Amniotic epithelial cell (primary cell): ENCODE data around the gene VKORC1L1.
A peak's percentile ranks its signal among the peaks of the same experiment; 100 is the strongest.
"Not testable (repeated sequence)": the region's sequence is repeated elsewhere in the genome, so short reads cannot be mapped to it uniquely, and the experiment has no call there.

Experiments used
- DNase-seq: peaks from one replicate; pipeline ENCODE4 v3.0.0-alpha.2; 2010; ENCODE audit warnings: low read depth

The VKORC1L1 gene

DNA sequence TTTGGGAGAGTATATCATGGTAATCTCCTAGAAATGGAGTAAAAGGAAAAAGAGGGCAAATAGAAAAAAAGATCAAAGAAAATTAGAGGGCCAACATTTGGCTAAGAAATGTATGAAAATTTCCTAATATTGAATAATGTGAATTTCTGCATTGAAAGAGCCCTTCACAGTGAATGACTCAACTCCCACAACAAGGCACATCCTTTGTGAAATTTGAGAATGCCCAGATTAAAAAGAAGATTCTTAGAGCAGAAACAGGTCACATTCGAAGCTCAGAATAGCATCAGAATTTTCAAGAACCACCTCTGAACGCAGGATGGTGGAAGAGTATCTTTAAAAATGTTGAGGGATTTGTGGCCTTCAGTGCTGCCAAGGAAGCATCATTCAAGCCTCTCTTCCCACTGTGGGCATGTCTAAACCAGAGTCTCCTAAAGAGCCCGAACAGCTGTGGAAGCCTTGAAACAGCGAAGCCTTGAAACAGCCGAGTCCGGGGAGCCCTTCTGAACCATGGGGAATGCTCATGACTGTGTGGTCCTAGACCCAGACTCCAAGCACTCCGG lies 65.5 kb downstream of the VKORC1L1 start:
- DNase-seq, result peak; percentile 26

GRCh38 chr7:65945787-65946186 lies 72.9 kb downstream of the VKORC1L1 start:
- not testable (repeated sequence) for DNase-seq

- peak; percentile 67 for DNase-seq
These were observed 74.0 kb downstream of the VKORC1L1 start for GRCh38 chr7:65946904-65947303.

DNA sequence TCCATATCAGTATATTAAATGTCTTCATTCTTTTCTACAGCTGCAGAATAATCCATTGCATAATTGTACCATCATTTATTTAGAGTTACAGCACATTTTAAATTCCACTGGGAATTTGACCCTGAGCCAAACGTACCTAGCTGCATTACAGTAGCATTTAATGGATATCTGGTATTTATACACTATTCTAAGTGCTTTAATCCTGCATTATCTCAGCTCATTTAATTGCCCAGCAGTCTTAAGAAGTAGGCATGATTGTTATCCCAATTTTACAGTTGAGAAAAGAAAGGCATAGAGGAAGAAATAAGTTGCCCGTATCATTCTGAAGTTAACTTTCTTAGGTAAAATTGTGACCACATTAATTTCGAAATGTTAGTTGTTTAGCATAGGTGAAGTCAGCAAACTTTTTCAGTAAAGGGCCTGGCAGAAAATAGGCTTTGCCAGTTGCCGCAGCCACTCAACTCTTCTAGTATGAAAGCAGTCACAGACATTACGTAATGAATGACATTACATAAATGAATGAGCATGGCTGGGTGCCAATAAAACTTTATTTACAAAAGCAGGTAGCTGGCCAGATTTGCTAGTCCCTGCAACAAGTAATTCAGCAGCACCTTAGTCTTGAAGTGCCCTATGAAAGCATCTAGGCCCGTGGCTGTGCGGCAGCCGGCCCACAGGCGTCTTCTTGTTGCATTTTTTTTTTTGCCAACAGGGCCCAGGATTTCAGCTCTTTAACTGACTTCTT lies 79.1 kb downstream of the VKORC1L1 start:
- DNase-seq, result peak; percentile 41

GRCh38 chr7:65953001-65953720 lies 80.3 kb downstream of the VKORC1L1 start:
- no peak for DNase-seq

DNA sequence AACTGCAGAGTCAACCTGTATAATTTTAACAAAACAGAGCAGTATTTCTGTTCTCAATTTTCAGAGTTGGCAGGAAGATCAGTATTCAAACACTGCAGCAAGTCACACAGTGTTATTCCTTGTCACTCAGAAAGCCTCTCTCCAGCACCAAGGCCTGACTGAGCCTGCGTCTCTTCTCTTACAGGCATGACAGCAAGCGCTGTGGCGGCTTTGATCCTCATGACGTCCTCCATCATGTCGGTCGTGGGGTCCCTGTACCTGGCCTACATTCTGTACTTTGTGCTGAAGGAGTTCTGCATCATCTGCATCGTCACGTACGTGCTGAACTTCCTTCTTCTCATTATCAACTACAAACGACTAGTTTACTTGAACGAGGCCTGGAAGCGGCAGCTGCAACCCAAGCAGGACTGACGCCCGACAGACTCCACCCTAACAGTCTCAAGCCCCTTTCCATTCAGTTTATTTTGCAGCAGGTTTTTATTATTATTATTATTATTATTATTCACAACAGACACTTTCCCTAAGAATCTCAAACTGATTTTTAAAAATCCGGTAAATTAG lies 81.1 kb downstream of the VKORC1L1 start:
- no peak for DNase-seq

DNA sequence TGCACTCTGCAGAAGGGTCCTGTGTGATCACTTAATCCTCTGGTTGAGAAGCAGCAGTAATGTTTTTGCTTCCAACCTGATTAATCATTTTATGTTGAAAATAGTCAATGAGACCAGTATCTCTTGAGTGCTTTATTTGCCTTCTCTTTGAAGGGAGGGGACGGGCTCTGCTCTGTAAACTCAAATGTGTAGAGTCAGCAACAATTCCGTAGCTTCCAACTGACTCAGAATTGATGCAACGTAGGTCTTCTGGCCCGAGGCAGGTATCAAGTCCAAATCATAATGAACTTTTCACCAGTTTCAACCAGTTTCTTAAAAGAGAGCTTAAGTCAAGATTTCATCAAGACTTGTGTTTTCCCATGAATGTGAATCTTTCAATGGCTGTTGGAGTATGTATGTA lies 82.8 kb downstream of the VKORC1L1 start:
- DNase-seq, result no peak

- DNase-seq, result no peak
These were observed 87.6 kb downstream of the VKORC1L1 start for GRCh38 chr7:65960351-65961074.

DNA sequence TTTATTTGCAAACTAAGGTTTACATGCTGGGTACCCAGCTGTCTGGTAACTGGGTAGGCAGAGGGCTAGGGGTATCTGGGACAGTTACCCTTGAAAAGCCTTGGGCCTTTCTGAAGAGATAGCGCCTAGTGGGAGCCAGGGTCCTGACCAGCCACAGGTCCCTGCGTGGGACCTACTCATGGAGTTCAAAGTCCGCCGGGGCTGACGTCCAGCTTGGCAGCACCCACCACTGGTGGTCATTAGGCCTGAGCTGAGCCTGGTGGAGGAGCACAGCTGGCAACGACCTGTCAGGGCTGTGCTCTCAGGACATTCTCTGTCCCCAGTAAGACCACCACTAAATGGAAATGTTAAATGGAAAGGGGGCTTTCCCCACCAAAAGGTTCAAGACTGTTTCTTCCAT lies 89.2 kb downstream of the VKORC1L1 start:
- no peak for DNase-seq

DNA sequence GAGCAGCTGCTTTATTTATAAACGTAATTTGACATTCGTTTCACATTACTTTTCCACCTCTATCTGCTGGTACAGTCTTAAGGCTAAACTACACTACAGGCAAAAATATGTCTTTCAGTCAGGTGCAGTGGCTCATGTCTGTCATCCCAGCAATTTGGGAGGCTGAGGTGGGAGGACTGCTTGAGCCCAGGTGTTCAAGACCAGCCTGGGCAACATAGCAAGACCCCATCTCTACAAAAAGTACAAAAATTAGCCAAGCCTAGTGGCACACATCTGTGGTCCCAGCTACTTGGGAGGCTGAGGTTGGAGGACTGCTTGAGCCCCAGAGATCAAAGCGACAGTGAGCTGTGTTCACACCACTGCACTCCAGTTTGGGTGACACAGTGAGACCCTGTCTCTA lies 91.8 kb downstream of the VKORC1L1 start:
- not testable (repeated sequence) for DNase-seq

DNA sequence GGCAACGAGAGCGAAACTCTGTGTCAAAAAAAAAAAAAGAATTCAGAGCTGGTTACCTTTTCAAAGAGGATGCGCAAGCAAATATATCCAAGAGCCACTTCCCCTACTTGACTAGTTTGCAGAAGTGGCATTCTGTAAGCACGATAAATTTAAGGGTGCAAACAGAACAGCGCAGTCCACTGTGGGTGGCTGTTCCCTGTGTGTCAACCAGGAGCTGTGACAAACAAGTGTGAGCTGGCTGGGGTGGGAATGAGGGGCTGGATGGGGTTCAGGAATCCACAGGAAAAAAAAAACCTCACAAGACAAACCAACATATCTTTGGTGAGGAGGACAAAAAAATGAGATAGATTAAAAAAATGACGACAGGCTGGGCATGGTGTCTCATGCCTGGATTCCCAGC lies 93.3 kb downstream of the VKORC1L1 start:
- DNase-seq, result no peak

DNA sequence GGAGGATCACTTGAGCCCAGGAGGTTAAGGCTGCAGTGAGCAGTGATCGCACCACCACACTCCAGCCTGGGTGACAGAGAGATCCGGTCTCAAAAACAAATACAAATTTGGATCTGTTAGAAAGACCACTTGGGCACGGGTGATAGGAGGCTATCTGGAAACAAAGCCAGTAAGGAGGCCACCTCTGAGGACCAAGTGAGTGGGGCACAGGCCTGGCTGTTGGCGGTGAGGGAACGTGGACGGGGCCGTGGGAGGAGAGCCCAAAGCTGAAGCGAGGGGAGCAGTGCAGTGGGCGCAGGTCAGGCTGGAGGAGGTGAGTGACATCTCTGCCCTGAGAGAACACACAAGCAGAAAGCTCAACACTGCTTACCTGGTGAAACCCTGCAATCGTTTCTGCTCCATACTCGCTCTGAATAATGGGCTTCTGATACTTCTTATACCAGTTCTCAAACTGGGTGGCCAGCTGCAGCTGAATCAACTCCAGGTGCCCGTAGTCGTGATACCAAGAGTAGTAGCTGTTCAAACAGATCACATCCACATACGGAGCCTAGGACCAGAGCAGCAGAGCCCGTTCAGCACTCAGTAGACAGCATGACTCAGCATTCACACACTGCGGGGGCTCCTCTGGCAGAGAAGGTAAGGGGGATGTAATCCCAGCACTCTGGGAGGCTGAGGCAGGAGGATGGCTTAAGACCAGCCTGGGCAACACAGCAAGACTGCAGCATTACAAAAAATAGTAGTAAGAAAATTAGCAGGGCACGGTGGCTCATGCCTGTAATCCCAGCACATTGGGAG lies 94.7 kb downstream of the VKORC1L1 start:
- DNase-seq, result no peak

DNA sequence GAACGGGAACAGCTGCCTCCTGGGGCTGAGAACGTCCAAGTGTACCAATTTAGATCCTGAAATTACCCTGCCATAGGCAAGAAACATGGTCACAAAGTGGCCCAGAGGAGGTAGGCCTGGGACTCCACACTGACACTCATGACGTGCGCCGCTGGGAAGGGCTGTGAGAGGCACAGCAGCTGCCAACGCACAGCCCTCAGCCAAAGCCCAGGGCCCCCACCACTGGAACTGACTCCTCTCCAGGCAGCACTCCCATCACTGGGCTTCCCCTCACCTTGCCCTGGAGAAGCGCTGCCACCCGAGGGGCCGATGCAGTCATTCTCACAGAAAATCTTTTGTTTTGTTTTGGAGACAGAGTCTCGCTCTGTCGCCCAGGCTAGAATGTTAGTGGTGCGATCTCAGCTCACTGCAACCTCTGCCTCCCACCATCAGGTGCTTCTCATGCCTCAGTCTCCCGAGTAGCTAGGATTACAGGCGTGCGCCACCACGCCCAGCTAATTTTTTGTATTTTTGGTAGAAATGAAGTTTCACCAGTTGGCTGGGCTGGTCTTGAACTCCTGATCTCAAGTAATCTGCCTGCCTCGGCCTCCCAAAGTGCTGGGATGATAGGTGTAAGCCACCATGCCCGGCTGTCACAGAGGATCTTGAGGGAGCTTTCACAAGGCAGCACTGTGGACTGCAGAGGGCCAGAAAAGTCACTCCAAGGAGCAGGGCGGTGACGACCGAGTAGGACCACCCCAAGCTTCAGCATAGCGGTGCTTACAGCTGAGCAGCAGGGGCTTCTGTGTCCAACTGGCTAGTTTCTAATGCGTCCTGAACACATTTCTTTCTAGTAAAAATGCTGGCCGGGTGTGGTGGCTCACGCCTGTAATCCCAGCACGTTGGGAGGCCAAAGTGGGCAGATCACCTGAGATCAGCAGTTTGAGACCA lies 95.6 kb downstream of the VKORC1L1 start:
- DNase-seq, result no peak

- no peak for DNase-seq
These were observed 98.1 kb downstream of the VKORC1L1 start for GRCh38 chr7:65971021-65971420.

- DNase-seq, result no peak
These were observed 100.1 kb downstream of the VKORC1L1 start for GRCh38 chr7:65972976-65973375.

DNA sequence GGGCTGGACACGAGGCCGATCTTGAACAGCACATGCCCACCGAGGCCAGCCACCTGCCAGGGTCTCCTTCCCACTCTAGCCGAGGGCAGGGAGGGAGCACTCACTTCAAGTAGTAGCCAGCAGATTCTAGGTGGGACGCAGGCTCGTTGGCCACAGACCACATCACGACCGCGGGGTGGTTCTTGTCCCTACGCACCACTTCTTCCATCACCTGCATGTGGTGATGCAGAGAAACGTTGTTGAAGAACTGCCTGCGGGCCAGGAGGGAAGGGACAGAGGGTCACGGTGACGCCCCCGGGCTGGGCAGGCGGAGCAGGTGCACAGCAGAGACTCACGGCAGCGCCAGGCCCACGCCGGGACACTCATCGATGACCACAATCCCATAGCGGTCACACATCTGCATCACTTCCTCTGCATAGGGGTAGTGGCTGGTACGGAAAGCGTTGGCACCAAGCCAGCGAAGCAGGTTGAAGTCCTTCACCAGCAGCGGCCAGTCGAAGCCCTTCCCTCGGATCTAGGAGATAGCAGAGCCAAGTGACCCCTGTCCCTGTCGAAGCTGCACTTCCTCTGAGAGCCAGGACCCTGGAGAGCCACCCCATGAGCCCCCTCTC lies 101.4 kb downstream of the VKORC1L1 start:
- no peak for DNase-seq

- no peak for DNase-seq
These were observed 102.0 kb downstream of the VKORC1L1 start for GRCh38 chr7:65974876-65975275.

DNA sequence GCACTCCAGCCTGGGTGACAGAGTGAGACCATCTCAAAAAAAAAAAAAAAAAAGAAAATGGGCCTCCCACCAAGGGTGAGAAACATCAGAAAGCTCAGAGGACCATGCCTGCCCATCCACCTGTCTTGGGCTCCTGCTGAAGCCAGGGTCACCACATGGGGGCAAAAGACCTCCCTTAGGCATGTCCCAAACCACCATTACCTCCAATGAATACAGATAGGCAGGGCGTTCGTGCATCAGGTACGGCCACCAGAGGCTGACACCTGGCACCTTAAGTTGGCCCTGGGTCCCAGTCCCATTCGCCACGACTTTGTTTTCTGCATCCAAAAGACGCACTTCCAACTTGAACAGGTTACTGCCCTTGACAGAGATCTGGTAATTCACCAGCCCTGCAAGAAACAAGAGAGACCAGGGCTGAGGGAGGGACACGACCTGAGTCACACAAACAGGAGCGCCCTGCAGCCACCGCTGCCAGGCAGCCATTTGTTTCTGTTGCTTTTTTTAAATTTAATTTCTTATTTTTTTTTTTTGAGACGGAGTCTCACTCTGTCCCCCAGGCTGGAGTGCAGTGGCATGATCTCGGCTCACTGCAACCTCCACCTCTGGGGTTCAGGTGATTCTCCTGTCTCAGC lies 103.1 kb downstream of the VKORC1L1 start:
- no peak for DNase-seq

DNA sequence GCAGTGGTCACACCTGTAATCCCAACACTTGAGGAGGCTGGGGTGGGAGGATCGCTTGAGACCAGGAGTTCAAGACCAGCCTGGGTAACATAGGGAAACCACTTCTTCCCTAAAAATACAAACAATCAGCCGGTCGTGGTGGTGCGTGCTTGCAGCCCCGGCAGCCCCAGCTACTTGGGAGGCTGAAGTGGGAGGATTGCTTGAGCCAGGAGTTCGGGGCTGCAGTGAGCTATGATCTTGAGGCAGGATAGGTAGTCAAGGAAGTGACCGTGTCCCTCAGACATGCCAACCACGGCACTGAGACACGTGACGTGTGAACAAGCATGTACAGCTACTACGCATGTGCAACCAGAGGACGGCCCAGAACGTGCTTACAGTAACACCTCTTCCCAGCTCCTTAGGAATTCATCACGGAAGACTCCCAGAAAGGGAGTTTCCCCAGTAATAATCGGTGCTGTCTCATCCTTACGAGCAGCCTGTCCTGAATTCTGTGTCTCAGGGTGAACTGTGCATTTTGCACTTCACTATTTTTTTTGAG lies 103.9 kb downstream of the VKORC1L1 start:
- no peak for DNase-seq
